IMR-90 (cell line): ENCODE measurements around the gene SLX4. TPM values are rescaled to one million over a fixed set of nuclear protein-coding genes. Genes with fewer than 3 reads are reported as not detected.

Source experiments
- ATAC-seq: fragments of 200-7000 bp; cut with Tn5 transposase; 2 replicates; pipeline ENCODE4 v1.9.1; 2020; ENCODE audit warnings: low read depth, mild to moderate bottlenecking, moderate library complexity
- BruUV-seq: library from RNA; stranded (reverse); fragments of 400-500 nt; replicated peaks from 2 replicates; lab custom pipeline; 2021; lab: Mats Ljungman, UMichigan
- CTCF ChIA-PET: fragments of 300-600 bp; formaldehyde crosslinking; extraction: SDS; loops from one replicate; lab custom pipeline; 2021; ENCODE audit warnings: antibody characterized with exemption; lab: Yijun Ruan, JAX
- POLR2A ChIA-PET: fragments of 300-600 bp; sonication (Branson Sonifier 250); formaldehyde crosslinking; loops from one replicate; lab custom pipeline; 2022; ENCODE audit warnings: antibody characterized with exemption; ENCODE audit not compliant: unreplicated experiment; lab: Charles Lee
- DNase-seq: peaks from one replicate; pipeline ENCODE4 v3.0.0; 2013
- H2AFZ ChIP-seq: replicated peaks from 2 replicates; pipeline ENCODE3; 2013; ENCODE audit warnings: low read length, mild to moderate bottlenecking; ENCODE audit not compliant: poor library complexity
- H2AK5ac ChIP-seq: 2 replicates; pipeline ENCODE4 v1.6.1; 2013; ENCODE audit warnings: low read depth, low read length, inconsistent platforms
- H2AK9ac ChIP-seq: replicated peaks from 2 replicates; pipeline ENCODE3; 2013; ENCODE audit warnings: mild to moderate bottlenecking, low read depth, low read length, moderate library complexity; ENCODE audit not compliant: poor library complexity
- H2BK120ac ChIP-seq: 2 replicates; pipeline ENCODE4 v1.6.1; 2013; ENCODE audit warnings: low read depth, low read length, inconsistent platforms
- H2BK15ac ChIP-seq: 3 replicates; pipeline ENCODE4 v1.6.1; 2013; ENCODE audit warnings: low read depth, low read length, inconsistent platforms
- H2BK20ac ChIP-seq: 2 replicates; pipeline ENCODE4 v1.6.1; 2013; ENCODE audit warnings: low read depth, mild to moderate bottlenecking, inconsistent platforms, low read length, moderate library complexity
- H2BK5ac ChIP-seq: 2 replicates; pipeline ENCODE4 v1.6.1; 2013; ENCODE audit warnings: mild to moderate bottlenecking, low read depth, low read length, inconsistent platforms; ENCODE audit not compliant: poor library complexity, severe bottlenecking
- H3K14ac ChIP-seq: replicated peaks from 2 replicates; pipeline ENCODE4 v1.6.1; 2013; ENCODE audit warnings: low read depth, low read length, inconsistent platforms
- H3K18ac ChIP-seq: 2 replicates; pipeline ENCODE4 v1.6.1; 2013; ENCODE audit warnings: low read depth, low read length, control low read depth
- H3K23ac ChIP-seq: 2 replicates; pipeline ENCODE4 v1.6.1; 2013; ENCODE audit warnings: low read depth, low read length, inconsistent platforms
- H3K27ac ChIP-seq: 2 replicates; pipeline ENCODE4 v1.5.1; 2013; ENCODE audit warnings: mild to moderate bottlenecking, control low read depth, low read length; ENCODE audit not compliant: insufficient read depth
- H3K27me3 ChIP-seq: 2 replicates; pipeline ENCODE4 v1.6.1; 2013; ENCODE audit warnings: low read length; ENCODE audit not compliant: control insufficient read depth, insufficient read depth
- H3K36me3 ChIP-seq: 2 replicates; pipeline ENCODE4 v1.6.1; 2013; ENCODE audit warnings: low read length, mixed read lengths; ENCODE audit not compliant: control insufficient read depth, insufficient read depth
- H3K4ac ChIP-seq: 2 replicates; pipeline ENCODE4 v1.6.1; 2013; ENCODE audit warnings: low read depth, low read length, inconsistent platforms
- H3K4me1 ChIP-seq: 2 replicates; pipeline ENCODE4 v1.6.1; 2013; ENCODE audit warnings: low read length, mixed read lengths; ENCODE audit not compliant: control insufficient read depth, insufficient read depth
- H3K4me2 ChIP-seq: 2 replicates; pipeline ENCODE4 v1.6.1; 2013; ENCODE audit warnings: low read depth, mild to moderate bottlenecking, control low read depth, low read length, moderate library complexity
- H3K4me3 ChIP-seq: 2 replicates; pipeline ENCODE4 v1.5.1; 2013; ENCODE audit warnings: low read depth, mild to moderate bottlenecking, control low read depth, low read length, moderate library complexity; ENCODE audit not compliant: insufficient read depth
- H3K56ac ChIP-seq: 2 replicates; pipeline ENCODE4 v1.6.1; 2013; ENCODE audit warnings: low read length, inconsistent platforms; ENCODE audit not compliant: insufficient read depth; ENCODE audit errors: extremely low read depth
- H3K79me1 ChIP-seq, 2 experiments: 2 replicates each; pipeline ENCODE4 v1.6.1; 2013; ENCODE audit warnings: low read length in 2 of 2, inconsistent platforms in 1 of 2, low read depth in 1 of 2
- H3K9ac ChIP-seq: 2 replicates; pipeline ENCODE4 v1.6.1; 2013; ENCODE audit warnings: low read depth, low read length, control low read depth
- H3K9me1 ChIP-seq: 2 replicates; pipeline ENCODE4 v1.6.1; 2013; ENCODE audit warnings: low read length, inconsistent platforms; ENCODE audit not compliant: insufficient read depth
- H3K9me3 ChIP-seq: 2 replicates; pipeline ENCODE4 v1.6.1; 2013; ENCODE audit warnings: low read length; ENCODE audit not compliant: control insufficient read depth, insufficient read depth
- H4K20me1 ChIP-seq: 2 replicates; pipeline ENCODE4 v1.6.1; 2013; ENCODE audit warnings: low read length, inconsistent platforms; ENCODE audit not compliant: insufficient read depth
- H4K5ac ChIP-seq: 2 replicates; pipeline ENCODE4 v1.6.1; 2013; ENCODE audit warnings: mild to moderate bottlenecking, low read depth, low read length, control low read depth
- H4K8ac ChIP-seq, 2 experiments: 2 replicates each; pipeline ENCODE4 v1.6.1; 2013; ENCODE audit warnings: low read depth in 2 of 2, low read length in 2 of 2, control low read depth in 1 of 2, inconsistent platforms in 1 of 2
- H4K91ac ChIP-seq: 2 replicates; pipeline ENCODE4 v1.6.1; 2013; ENCODE audit warnings: low read depth, low read length, inconsistent platforms; ENCODE audit not compliant: insufficient read depth
- CEBPB ChIP-seq: IDR thresholded peaks from 2 replicates; pipeline ENCODE4 v1.6.1; 2012; ENCODE audit warnings: low read depth, low read length, improper control_type of control experiment
- CTCF ChIP-seq: conservative IDR thresholded peaks from 2 replicates; pipeline ENCODE4 v1.5.1; 2012; ENCODE audit warnings: mild to moderate bottlenecking, low read depth, low read length, improper control_type of control experiment
- MXI1 ChIP-seq: IDR thresholded peaks from 2 replicates; pipeline ENCODE4 v1.6.1; 2012; ENCODE audit warnings: low read depth, mild to moderate bottlenecking, low read length, moderate library complexity, borderline replicate concordance
- NFE2L2 ChIP-seq: fragments of 150-350 bp; IDR thresholded peaks from 2 replicates; pipeline ENCODE4 v1.6.1; 2016; ENCODE audit warnings: low read depth, mild to moderate bottlenecking, low read length
- POLR2A ChIP-seq: IDR thresholded peaks from 2 replicates; pipeline ENCODE4 v1.6.1; 2012; ENCODE audit warnings: mild to moderate bottlenecking, low read depth, low read length
- SMC3 ChIP-seq: fragments of 150-350 bp; IDR thresholded peaks from 2 replicates; pipeline ENCODE4 v1.6.1; 2016; ENCODE audit warnings: low read depth, mild to moderate bottlenecking, antibody characterized with exemption, low read length, moderate library complexity
- WGBS, 2 experiments: methylation state at CpG; one replicate each; pipeline versions ENCODE4 v1.1.5 to v1.1.7; 2013; ENCODE audit warnings: missing lambda C conversion rate in 2 of 2; ENCODE audit not compliant: insufficient read length in 1 of 2; ENCODE audit errors: extremely low coverage in 2 of 2; 5-methylcytosine and 5-hydroxymethylcytosine counted together
- dilution Hi-C: fragments of 300-500 bp; cut with HindIII; formaldehyde crosslinking; loops from one replicate; pipeline ENCODE4 v1.14.3; 2018; ENCODE audit warnings: low sequenced_read_pairs; ENCODE audit not compliant: unreplicated experiment
- in situ Hi-C: fragments of 300-500 bp; cut with MboI; formaldehyde crosslinking; loops from 3 replicates; pipeline ENCODE4 v1.14.3; 2019; ENCODE audit warnings: low sequenced_read_pairs, inconsistent platforms, mixed read lengths
- intact Hi-C: fragments of 100-400 bp; cut with micrococcal nuclease; formaldehyde crosslinking; loops from 2 replicates; pipeline ENCODE4 v1.10.0; 2022
- polyA plus RNA-seq, 3 experiments: library from polyadenylated mRNA; depleted of rRNA; stranded (reverse); fragments of >200 nt; gene quantifications; 2 replicates each; pipeline ENCODE4 v1.2.3, GENCODE V29; 2012; ENCODE audit warnings: low replicate concordance in 1 of 3
- total RNA-seq: library from RNA; depleted of rRNA; stranded (reverse); fragments of >200 nt; gene quantifications from 2 replicates; pipeline ENCODE4 v1.2.3, GENCODE V29; 2012

Gene SLX4
- total and polyA plus RNA-seq, 2 of the 4 experiments (the other 2 are of a cell fraction): 1.3 to 3.1 TPM

DNA sequence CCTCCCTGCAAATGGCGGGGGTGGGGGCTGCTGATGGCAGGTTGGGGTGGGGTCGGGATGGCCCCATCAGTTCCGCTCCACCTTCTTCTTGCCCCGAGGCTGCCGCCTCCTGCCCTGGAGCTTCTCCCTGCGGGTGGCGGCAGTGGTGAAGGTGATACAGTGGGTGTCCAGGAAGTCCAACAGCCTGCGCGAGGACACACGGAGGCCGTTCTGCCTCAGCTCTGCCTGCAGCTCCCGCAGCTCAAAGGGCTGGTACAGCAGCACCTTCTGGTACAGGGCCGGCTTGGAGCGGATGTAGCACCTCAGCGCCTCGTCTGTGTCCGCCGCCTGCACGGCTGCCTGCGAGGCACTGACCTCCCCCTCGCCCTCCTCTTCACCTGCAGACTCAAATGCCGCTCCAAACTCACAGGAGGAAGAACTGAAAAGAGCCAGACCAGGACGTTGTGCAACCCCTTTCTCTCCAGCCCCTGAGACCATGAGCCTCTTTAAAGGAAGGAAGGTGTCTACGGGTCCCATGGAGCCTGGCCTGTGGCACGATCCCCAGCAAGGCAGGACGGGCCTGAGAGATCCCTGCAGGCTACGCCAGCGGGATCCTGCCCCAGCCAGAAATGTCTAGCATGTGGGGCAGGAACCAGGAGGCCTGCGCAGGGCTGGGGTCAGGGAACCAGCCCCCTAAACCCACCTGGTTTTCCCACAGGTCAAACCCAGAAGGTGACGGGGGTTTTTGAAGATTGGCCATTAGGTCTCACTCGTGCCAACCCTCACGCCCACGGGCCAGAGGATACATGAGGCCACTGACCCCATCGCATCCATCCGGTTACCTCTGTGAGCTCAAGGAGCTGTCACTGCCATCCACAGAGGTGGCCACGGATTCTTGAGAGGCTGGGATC, 28.9 kb downstream of the SLX4 start:
- ChIA-PET CTCF (no interaction called here), POLR2A (no interaction called here)
- no peaks in the 10 kb centered on the region; the same call in 1 of the 2 replicates for H3K4me1 ChIP-seq
- H3K36me3 ChIP-seq: peaks cover 12% of the 10 kb centered on the region
- intact Hi-C loops (no loop called here), in situ Hi-C loops (no loop called here), dilution Hi-C loops (no loop called here)
- no peak for DNase-seq
- H2AK5ac ChIP-seq: no peak overlapping the region
- no peak overlapping the region for H4K8ac ChIP-seq
- H3K79me1 ChIP-seq: no peaks in the 10 kb centered on the region
- 95% methylated on average over 7 of the region's 36 CpGs; no CpG with 5 or more reads in 1 of the 2 experiments for WGBS, 2 experiments
- no peaks in the 10 kb centered on the region for H3K9me3 ChIP-seq
- no peak overlapping the region for H3K4me2 ChIP-seq
- no peak overlapping the region for H4K91ac ChIP-seq
- no peak for ATAC-seq
- no peak overlapping the region for H3K23ac ChIP-seq
- no peak overlapping the region for H4K5ac ChIP-seq
- no peak overlapping the region for H2BK20ac ChIP-seq
- TF ChIP-seq POLR2A (no peak), NFE2L2 (no peak), CEBPB (no peak), SMC3 (no peak), MXI1 (no peak), CTCF (no peak)
- H2BK120ac ChIP-seq: no peak overlapping the region
- no peaks in the 10 kb centered on the region for H3K9me1 ChIP-seq
- H2BK15ac ChIP-seq: no peak overlapping the region
- H3K4ac ChIP-seq: no peak overlapping the region
- H4K20me1 ChIP-seq: no peaks in the 10 kb centered on the region
- no peak overlapping the region for H2AK9ac ChIP-seq
- no peak overlapping the region for H3K9ac ChIP-seq
- H3K14ac ChIP-seq: no peak overlapping the region
- BruUV-seq: no TSS peak
- no peaks in the 10 kb centered on the region for H3K27me3 ChIP-seq
- H3K18ac ChIP-seq: no peak overlapping the region
- H3K27ac ChIP-seq: no peak overlapping the region
- no peak overlapping the region for H3K4me3 ChIP-seq
- no peak overlapping the region for H2BK5ac ChIP-seq
- H3K56ac ChIP-seq: no peak overlapping the region
- no peak overlapping the region for H2AFZ ChIP-seq
